ENCODE results near the gene DLST.

DLST gene

DNA sequence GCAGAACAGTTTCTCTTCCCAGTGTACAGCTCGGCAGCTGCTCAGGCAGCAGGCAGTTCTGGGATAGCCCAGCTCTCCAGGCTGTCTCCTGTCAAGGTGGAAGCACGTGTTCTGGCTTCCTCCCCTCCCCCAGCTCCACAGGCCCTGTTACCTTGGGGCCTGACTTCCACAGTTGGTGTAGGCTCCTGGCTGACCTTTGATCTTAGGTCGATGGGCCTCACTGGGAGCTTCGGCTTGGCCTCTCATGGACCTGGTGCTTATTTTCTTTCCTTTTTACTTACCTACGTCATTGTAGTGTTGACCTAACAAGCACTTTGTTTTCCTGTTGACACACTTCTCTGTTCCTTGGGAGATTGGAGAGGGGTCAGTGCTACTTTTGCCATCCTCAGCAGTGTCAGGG lies 17.0 kb downstream of the DLST start:
- no peak for DNase-seq

DNA sequence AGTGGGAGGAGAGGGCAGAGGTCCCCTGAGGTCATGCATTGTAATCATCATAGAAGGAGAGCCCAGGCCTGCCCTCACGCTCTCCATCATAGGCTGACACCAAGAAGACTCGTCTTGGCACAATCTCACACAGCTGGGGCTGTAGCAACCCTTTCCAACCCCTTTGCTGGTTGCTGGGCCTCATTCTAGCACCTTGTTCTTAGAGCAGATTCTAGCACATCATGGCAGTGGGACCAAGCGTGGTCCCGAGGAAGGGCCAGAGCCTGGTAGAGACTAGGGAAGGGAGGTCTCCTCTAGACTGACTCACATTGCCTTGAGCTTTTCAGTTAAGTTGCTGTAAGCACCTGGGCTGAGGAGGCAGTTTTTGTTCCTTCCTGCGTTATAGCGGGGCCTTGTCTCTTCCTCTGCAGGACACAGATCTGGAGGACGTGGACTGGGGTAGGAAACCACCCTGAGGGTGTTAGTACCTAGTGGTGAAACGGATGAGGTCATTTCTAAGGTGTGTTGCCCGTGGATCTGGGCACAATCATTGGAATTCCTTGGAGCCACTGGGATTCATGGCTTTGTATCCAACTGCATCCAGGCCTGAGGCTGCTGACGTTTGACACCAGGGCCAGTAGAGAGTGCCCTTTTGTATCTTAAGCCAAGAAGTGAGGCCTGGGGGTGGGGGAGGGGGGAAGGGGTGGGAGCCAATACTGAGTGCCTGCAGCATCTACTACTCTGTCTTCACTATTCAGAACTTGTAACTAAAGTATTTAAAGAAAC lies 21.4 kb downstream of the DLST start:
- DNase-seq: no peak

DNA sequence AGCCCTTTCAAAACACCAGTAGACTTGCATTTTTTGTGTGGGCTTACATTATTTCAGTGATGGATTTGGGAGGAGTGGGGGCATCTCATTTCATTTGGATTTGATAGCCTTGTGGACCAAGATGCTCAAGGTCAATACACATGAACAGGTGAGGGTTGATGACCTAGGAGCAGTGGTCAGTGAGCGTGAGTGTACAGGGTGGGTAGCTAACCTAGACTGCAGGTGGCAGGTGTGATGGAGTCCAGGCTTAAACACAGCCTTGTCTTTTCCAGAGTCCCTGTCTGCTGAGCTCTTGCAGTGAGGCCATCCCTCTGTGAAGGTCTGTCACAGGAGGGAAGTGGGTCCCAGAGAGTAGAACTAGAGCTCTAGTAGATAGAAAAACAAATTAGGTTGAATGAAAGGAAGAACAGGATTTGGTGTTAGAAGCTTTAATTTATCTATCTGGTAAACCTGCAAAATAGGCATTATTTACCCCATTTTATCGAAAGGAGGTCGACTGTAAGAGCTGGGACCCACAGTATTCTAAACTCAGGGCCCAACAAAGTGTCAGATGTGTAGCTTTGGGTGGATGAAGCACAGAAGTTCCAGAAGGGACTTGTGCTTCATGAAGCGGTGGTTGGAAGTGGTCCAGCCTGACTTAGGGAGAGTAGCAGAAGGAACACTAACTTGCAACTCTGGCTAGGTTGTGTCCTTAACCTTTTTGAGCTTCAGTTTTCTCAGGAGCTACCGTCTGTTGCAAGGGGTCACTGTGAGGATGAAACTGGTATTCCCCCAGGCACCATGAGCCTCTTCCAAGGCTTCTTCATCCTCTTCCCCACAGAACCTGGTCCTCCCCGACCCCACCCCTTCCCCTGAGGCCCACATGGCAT lies 23.2 kb downstream of the DLST start:
- no peak for DNase-seq

DNA sequence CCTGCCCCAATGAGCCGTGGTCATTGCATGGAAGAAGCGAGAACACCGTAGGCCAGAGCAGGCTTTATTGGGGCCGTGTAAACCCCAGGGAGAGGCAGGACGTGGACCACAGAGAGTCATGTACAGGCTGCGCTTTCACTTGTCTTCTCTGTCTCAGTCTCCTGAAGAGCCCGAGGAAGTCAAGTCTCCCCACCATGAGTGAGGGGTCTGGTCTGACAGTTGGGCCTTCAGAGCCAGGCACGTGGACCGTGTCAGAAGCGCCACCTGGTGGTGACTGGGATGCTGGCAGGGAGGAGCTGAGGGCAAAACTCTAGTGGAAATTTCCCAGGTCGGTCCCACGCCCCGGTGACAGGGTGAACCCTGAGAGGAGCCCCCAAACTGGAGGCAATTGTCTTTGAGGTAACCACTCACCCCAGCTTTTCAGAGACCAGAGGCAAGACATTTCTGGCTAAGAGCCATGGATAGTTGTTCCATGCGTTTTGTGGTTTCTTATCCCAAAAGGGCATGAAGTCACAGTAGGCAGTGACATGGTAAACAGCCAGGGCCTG lies 24.0 kb downstream of the DLST start:
- no peak for DNase-seq

DNA sequence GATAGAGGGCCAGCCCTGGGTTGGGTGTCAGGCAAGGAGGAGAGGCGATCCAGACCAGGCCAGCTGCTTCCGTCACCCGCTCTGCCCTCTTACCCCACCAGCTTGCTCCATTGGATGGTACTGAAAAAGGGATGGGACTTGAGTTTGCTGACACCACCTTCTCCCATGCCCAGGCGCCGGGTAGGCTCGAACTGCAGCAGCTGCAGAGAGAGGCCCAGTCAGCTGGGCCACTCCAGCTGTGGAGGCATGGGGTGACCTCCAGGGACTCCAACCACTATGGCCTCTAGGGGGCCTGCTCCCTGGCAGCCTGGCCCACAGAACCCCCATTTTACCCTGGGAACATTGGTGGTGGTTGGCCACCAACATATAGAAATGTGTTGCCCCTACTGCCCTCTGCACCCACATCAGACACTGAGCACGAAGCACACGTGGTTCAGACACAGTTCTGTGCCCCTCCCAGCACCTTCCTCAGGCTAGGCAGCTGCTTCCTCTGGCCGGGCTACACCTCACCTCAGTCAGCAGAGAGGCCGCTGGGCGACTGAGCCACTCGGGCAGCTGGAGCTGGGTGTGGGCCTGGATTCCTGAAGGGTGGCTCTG lies 25.3 kb downstream of the DLST start:
- DNase-seq: no peak

DNA sequence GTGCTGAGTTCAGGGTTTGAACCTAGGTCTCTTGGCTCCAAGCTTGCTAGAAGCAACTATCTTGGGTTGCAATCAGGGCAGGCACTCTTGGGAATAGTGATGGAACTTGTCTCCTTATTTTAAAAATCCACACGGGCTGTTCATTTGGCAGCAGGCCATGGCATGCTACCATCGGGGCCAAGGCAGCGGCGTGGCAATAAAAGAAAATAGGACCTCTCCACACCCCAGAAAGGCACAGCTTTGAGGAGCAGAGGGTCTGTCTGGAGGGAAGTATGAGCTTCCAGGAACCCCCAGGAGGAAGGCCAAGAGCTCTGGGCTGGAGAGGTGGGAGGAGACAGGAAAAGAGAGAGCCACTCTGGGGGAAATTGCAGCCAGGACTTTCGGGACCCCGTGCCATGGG lies 26.0 kb downstream of the DLST start:
- no peak for DNase-seq

DNA sequence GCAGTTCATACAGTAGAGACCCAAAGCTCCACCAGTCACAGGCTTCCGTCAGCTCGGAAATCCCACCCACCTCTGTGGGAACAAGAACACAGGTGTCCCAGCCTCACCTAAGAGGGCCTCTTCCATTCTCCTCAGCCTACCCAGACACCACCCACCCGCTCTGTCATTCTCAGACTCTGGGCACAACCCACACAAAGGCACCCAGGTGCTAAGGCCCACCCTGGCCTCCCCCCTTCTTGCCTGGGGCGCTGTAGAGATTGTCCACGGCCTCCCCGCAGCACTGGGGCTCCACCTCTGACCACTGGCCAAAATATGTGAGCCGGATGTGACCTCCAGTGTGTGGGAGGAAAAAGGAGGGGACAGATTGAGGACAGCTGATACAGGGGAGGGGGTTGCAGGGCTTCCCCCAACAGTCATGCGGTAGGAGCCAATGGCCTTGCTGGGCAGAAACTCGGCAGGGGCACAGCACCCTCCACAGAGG lies 27.2 kb downstream of the DLST start:
- no peak for DNase-seq

DNA sequence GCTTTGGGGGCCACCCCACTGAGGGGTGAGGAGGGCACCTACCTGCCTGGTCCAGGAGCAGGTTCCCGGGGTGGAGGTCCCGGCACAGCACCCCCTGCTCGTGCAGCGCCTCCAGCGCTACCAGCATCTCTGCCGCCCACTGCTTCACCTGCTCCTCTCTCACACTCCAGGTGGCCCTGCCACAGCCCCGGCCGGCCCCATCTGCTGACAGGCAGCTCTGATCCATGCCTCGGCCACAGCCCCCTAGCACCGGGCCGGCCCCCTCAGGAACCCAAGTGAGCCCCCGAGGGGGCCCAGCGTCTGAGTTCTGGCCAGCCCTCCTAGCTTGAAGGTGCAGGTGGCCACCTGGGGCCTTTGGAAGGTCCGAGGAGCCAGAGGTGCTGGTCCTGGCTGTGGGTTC lies 27.8 kb downstream of the DLST start:
- DNase-seq: no peak

DNA sequence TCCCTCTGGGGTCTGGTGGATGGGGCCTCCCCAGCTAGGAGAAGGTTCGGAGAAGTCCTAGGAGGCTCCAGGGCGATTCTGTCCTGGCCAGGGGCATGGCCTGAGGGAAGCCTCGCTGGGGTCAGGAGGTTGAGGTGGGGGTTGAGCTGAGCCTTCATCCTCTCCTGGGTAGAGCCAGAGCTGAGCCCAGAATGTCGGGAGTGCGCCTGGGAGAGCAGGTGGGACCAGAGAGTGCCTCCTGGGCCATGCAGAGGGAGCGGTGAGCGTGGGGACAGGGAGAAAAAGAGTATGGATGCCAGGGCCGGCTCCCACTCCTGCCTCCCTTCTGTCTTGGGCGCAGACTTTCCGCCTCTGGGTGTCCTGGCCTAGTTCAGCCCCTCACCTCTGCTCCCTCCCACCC lies 28.2 kb downstream of the DLST start:
- DNase-seq: no peak

DNA sequence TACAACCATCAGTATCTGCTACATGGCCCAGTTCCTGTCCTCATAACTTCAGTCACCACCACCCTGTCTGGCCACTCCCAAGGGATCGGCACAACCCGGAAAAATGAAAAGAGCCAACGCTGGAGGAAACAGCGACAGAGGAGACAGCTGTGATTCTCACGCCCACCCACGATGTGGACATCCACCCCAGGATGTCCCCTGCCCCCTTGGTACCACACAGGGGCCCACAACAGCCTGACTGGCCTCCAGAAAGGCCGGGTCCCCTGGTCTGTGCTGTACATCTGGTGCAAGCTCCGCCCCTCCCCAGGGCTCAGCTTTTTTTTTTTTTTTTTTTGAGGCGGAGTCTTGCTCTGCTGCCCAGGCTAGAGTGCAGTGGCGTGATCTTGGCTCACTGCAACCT lies 28.8 kb downstream of the DLST start:
- DNase-seq: no peak

DNA sequence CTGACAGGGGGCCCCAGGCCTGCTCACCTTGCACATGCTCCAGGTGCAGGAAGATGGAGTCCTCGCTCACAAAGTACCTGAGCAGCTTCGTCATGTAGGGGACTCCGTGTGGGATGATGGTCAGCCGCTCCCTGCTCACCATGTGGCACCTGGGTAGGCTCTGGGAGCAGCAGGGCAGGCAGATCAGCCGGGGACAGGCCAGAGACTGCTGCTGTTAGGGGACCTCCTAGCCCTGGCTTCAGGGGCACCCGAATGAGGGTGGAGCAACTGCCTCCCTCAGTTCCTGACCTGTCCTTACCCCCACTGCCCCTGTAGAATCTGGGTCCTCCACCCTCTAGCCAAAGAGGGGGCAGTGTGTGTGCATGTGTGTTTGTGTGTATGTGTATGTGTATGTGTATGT lies 29.5 kb downstream of the DLST start:
- DNase-seq: no peak

DNA sequence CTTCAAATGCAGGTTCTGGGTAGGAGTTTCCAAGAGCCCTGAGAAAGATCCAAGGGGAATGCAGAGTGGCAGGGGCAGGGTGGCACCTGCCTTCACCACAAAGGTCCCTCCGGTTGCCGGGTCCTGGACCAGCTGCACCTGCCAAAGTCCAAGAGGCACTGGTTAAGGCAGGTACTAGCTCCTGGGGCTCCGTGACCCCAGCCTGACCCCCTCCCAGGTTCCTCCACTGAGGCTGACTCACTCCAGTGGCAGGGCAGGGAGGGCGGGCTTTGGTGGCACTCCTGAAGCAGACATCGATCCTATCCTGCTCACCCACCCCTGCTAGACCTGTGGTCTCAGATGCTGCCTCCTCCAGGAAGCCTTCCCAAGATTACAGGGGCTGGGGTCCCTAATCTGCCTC lies 30.0 kb downstream of the DLST start:
- no peak for DNase-seq

DNA sequence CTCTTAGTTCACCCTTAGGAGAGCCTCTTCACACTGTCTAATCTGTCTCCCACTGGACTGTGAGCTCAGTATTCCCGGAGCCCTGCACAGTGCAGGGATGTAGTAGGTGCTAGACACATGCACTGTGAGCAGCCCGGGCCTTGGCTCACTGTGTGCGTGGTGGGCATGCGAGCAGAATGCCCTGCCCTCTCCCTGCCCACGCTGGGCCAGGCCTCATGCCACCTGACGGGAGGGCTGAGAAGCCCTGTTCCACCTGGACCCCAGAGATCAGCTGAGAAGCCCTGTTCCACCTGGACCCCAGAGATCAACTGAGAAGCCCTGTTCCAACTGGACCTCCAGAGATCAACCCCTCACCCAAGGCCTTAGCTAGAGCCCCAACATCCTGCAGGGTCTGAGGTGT lies 30.4 kb downstream of the DLST start:
- no peak for DNase-seq

DNA sequence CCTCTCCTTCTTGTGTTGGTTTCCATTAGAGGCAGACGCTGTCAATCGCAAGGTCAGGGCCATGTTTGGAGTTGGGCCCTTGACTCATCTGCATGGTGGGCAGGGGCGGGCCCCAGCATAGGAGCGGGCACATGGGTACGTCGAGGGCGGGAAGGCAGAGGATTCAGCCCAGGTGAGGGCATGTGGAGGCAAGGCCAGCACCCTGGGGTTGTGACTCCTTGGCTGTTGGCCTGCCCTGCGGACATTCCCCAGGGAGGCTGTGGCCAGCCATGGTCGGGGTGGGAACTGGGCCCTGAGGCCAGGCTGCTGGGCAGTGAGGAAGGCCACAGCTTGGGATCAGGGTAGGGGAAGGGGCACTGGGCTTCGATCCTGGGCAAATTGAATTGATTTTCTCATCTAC lies 31.1 kb downstream of the DLST start:
- no peak for DNase-seq

DNA sequence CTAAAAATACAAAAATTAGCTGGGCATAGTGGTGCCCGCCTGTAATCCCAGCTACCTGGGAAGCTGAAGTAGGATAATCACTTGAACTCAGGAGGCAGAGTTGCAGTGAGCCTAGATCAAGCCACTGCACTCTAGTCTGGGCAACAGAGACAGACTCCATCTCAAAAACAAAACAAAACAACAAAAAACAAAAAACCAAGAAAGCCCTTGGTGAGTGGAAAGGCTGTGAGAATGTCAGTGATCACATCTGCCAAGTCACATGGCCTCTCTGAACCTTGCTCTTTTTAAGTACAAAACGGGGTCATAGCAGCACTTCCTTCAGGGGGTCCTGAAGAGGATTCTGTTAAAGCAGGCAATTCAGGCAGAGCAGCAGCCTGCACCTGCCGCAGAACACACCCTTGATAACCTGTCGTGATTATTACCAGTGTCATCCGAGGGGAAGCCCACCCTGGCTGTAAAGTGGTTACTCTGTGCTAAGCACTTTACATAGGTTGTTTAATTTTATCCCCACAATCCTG lies 31.7 kb downstream of the DLST start:
- DNase-seq: no peak

DNA sequence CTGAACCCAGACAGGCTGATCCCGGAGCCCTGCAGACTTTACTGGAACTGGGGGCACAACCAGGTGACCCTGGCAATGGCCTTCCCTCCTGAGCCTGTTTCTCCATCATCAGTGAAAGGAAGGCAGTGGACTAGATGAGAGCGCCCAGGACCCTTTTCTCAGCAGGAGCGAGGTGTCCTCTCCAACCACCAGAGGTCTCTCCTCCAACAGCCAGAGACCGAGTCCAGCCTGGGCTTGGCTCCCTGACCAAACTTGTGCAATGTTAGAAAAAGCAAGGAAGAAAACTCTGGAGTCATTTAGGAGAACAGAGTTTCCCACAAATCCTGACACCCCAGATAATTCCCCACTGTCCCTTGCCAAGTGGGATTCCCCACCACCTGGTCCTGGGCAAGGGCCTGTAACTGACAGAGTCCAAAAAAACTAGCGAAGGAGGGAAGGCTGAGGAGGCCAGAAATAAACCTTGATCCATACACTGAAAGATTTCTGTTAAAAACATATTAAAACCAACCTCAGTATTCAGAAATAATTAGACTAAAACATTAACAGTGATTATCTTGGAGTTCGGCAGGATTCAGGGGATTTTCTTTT lies 32.4 kb downstream of the DLST start:
- no peak for DNase-seq

DNA sequence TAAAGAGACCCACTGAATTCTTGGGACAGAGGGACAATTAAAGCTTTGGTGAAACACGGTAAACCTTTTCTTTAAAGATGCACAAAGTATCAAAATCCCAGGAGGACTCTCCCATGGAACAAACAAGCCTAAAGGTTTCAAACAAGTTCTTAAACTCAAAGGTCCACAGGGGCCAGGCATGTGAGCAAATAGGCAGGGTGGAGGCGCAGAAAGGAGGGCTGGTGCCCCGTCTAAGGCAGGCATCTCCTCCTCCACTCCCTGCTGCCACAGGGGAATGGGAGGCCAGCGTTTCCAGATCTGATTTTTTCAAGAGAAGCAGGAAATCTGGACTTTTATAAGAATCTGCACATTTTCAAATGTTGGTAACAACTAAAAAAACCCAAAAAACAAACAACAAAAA lies 33.7 kb downstream of the DLST start:
- no peak for DNase-seq

DNA sequence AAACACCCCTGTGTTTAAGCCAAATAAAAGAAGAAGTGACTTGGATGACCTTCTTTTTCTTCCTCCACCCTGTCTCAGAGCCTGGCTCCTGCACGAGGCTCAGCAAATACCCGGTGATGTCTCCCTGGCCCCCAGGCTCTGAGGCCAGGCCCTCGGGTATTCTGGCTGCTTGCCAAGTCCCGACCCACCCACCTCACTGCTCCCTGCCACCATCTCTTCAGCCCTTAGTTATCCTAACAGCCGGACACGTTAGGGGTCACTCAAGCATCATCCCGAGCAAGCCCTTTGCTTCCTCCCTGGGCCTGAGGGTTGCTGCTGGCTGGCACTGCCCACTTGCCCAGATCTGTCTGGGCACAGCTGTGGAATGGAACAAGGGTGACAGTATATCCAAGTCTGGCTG lies 34.1 kb downstream of the DLST start:
- DNase-seq: no peak

DNA sequence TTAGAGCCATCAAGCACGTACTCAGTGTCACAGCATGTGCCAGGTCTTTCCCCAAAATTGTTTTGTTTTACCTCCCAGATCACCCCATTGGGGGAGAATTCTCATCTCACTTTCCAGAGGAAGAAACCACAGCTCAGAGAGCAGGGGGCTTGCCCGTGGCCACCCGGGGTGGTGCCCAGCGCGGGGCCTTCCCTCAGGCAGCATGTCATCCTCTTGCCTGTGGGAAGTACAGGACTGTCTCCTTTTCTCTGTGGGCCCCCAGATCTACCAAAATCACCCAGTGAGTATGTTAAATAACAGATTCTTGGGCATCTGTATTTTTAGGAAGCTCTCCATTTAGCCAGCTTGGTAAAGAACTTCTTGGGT lies 35.4 kb downstream of the DLST start:
- DNase-seq: no peak

DNA sequence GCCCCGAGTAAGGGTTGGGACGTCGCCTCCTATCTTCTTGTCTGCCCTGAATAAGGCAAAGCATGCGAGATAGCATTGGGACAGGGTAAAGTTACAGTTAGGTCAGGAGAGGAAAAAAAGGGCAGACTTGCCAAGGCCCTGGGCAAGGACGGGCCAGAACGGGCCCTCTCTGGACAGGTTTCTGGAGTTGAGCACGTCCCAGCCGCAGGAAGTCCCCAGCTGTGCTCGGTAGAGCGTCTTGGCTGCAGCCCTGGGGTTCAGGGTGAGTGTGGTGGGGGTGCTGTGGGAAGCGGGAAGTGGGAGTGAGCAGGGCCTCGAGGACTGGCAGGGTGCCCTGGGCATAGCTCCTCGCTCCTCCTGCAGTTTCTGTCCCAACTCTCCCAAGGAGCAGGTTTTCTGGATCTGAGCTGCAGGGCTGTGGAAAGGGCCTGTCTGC lies 35.9 kb downstream of the DLST start:
- no peak for DNase-seq

DNA sequence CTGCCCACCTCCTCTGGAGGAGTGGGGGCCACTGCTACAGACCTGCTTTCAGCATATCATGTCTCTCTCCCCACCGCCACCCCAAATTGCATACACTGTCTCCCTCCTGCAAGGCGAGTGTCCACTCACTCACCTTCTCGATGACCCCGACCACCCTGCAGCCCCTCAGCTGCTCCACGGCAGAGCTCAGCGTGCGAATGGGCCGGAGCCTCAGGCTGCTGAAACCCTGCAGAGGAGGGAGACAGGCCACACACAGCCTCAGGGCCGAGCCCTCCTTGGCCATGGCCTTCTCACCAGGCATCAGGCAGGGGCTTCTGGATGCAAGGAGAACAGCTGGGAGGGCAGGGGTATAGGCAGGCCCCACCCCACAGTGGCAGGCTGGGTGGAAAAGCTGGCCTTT lies 36.7 kb downstream of the DLST start:
- DNase-seq: no peak

DNA sequence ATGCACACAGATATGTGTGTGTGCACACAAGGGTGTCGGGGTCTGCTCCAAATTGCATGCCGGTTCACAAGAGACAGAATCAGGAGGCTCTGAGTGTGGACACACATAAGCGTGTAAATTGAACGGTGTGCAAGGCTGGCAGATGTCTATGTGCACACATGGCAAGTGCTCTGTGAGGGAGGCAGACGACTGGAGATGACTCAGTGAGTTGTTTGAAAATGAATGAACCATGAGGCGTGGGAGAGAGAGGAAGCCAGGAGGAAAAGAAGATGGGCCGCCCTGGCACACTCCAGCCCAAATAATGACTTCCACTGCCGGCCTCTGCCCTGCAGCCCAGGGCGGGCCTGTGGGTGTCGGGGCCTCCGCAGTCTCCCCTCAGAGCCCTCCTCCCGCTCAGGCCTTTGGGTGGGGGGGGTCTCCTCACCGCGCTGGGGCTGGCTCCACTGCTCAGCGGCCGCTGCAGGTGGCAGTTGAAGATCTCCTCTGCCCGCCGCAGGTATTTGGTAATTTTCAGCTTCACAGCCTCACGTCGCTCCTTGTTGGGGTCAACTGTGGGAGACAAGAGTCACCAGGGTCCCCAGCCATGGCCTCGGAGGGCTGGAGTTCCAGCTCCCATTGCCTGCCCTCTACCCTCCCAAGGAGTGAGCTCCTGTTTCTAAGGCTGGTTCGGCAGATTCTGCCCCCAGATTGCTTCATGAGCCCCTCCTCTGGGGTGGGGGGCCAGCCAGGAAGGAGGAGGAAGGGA lies 37.9 kb downstream of the DLST start:
- no peak for DNase-seq

Data from GOT3 (cell line).